Breast epithelium (tissue), 3 donors: ENCODE data around the gene CAV2.

Source experiments
- POLR2A ChIP-seq: fragments of 450-650 bp; IDR thresholded peaks from one replicate; pipeline ENCODE4 v1.6.1; 2016; ENCODE audit warnings: antibody characterized with exemption, mild to moderate bottlenecking, moderate library complexity
- TF ChIP-seq, protein P1 (sequence below), 3 donors: fragments of 450-650 bp; IDR thresholded peaks; one replicate each; pipeline ENCODE4 v1.5.1; 2016 to 2017; ENCODE audit warnings: antibody characterized with exemption in 3 of 3, mild to moderate bottlenecking in 3 of 3, moderate library complexity in 3 of 3

DNA sequence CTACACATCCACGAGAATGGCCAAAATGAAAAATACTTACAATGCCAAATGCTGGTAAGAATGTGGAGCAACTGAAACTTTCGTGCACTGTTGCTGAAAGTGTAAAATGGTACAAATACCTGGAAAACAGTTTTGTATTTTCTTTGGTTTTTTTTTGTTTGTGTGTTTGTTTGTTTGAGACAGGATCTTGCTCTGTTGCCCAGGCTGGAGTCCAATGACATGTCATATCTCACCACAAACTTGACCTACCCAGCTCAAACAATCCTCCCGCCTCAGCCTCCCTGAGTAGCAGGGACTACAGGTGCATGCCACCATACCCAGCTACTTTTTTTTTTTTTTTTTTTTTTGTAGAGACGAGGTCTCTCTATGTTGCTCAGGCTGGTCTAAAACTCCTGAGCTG is 35.6 kb upstream of the CAV2 start:
- TF ChIP-seq, protein P1, sequence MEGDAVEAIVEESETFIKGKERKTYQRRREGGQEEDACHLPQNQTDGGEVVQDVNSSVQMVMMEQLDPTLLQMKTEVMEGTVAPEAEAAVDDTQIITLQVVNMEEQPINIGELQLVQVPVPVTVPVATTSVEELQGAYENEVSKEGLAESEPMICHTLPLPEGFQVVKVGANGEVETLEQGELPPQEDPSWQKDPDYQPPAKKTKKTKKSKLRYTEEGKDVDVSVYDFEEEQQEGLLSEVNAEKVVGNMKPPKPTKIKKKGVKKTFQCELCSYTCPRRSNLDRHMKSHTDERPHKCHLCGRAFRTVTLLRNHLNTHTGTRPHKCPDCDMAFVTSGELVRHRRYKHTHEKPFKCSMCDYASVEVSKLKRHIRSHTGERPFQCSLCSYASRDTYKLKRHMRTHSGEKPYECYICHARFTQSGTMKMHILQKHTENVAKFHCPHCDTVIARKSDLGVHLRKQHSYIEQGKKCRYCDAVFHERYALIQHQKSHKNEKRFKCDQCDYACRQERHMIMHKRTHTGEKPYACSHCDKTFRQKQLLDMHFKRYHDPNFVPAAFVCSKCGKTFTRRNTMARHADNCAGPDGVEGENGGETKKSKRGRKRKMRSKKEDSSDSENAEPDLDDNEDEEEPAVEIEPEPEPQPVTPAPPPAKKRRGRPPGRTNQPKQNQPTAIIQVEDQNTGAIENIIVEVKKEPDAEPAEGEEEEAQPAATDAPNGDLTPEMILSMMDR (IDR thresholded peaks at IDR 0.05) = no peak
- TF ChIP-seq POLR2A = no peak
